ENCODE results near the gene WDR90.

DNA sequence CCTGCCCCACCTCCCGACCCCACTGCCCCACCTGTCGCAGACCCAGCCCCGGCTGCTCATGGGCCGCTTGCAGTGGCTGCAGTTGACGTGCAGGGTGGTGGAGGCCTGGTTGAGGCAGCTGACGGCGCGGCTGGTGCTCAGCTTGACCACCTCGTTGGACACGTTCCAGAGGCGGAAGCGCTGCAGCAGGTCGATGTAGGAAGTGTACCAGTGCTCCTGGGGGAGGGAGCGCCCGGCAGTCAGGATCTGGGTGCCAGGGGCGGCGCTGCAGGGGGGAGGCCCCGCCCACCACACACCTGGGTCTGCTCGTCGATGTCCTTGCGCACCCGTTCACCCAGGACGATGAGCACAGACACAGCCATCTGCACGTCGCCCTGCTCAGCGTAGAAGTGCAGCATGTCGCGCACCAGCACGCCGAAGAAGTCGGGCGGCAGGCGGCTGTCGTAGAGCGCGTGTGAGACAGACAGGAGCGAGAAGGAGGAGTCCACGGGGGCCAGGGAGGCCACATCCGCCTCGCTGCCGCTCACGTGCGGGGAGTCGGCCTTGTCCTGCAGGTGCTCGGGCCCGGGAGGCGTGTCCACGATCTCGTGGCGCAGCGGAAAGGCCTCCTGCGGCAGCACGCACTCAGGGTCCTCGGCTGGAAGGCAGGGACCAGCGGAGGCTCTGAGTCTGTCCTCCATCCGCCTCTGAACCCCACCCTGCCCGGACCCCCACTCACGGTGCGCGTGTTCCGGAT lies 36.0 kb downstream of the WDR90 start:
- TF ChIP-seq, protein P1, sequence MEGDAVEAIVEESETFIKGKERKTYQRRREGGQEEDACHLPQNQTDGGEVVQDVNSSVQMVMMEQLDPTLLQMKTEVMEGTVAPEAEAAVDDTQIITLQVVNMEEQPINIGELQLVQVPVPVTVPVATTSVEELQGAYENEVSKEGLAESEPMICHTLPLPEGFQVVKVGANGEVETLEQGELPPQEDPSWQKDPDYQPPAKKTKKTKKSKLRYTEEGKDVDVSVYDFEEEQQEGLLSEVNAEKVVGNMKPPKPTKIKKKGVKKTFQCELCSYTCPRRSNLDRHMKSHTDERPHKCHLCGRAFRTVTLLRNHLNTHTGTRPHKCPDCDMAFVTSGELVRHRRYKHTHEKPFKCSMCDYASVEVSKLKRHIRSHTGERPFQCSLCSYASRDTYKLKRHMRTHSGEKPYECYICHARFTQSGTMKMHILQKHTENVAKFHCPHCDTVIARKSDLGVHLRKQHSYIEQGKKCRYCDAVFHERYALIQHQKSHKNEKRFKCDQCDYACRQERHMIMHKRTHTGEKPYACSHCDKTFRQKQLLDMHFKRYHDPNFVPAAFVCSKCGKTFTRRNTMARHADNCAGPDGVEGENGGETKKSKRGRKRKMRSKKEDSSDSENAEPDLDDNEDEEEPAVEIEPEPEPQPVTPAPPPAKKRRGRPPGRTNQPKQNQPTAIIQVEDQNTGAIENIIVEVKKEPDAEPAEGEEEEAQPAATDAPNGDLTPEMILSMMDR (conservative IDR thresholded peaks at IDR 0.05 in 1 of 2, IDR thresholded peaks at IDR 0.05 in 1 of 2; ENCODE audit: extremely low read depth in 1 of 2, insufficient read depth in 1 of 2, low read depth in 1 of 2, low read length in 2 of 2): no peak
- TF ChIP-seq EZH2 (IDR thresholded peaks at IDR 0.05; ENCODE audit: borderline replicate concordance, low read length): no peak
